ENCODE measurements around the gene MYL3.
A peak's percentile ranks its signal among the peaks of the same experiment; 100 is the strongest.
"Not testable (repeated sequence)": the region's sequence is repeated elsewhere in the genome, so short reads cannot be mapped to it uniquely, and the experiment has no call there.

The MYL3 gene

DNA sequence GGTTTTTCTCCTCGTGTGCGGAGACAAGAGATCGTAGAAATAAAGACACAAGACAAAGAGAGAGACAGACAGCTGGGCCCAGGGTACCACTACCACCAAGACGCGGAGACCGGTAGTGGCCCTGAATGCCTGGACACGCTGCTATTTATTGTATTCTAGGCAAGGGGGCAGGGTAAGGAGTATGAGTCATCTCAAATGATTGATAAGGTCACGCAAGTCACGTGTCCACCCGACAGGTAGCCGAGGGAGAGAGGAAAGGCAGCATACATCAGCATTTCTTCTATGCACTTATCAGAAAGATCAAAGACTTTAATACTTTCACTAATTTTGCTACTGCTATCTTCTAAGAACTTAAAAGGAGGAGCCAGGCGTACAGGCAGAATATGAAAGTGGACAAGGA, 28.2 kb downstream of the MYL3 start:
- Mint-ChIP-seq H3K9me3 (peaks cover 18% of the 10 kb centered on the region), H3K4me3 (no peak overlapping the region), H3K27me3 (ENCODE audit: low read depth) (peaks cover 8% of the 10 kb centered on the region), H3K4me1 (ENCODE audit: low read depth) (no peaks in the 10 kb centered on the region), H3K27ac (no peak overlapping the region), H3K36me3 (ENCODE audit: low read depth) (no peaks in the 10 kb centered on the region)
- no peak for DNase-seq (ENCODE audit: low spot score)

- H3K4me3 Mint-ChIP-seq = no peak overlapping the region
- no peaks in the 10 kb centered on the region for H3K4me1 Mint-ChIP-seq (ENCODE audit: low read depth)
- DNase-seq (ENCODE audit: low spot score) = no peak
- H3K36me3 Mint-ChIP-seq (ENCODE audit: low read depth) = no peaks in the 10 kb centered on the region
- no peak overlapping the region for H3K27ac Mint-ChIP-seq
- H3K9me3 Mint-ChIP-seq = peaks cover 9% of the 10 kb centered on the region
- peaks cover 3% of the 10 kb centered on the region for H3K27me3 Mint-ChIP-seq (ENCODE audit: low read depth)
Observed at GRCh38 chr3:46833346-46834300, 29.6 kb downstream of the MYL3 start.

DNA sequence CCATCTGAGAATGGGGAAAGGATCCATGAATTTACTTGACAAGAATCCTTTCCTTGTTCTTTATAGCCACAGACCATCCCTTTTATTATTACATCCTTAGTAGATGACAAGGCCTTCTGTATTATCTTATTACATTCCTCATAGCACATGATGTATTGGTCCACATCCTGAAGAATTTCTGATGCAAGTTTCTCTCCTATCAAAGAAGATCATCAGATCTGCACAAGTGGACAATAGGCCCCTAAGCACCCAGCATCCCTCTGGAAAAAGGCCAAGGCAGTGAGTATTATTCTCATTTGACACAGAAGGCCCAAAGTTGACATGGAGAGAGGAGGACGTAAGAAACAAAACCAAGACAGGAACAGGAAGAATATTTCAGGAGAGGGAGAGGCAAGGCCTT, 31.4 kb downstream of the MYL3 start:
- peaks cover 5% of the 10 kb centered on the region for H3K4me1 Mint-ChIP-seq (ENCODE audit: low read depth)
- H3K4me3 Mint-ChIP-seq = no peak overlapping the region
- H3K27ac Mint-ChIP-seq = no peak overlapping the region
- H3K27me3 Mint-ChIP-seq (ENCODE audit: low read depth) = no peaks in the 10 kb centered on the region
- no peaks in the 10 kb centered on the region for H3K36me3 Mint-ChIP-seq (ENCODE audit: low read depth)
- H3K9me3 Mint-ChIP-seq = no peaks in the 10 kb centered on the region
- DNase-seq (ENCODE audit: low spot score) = no peak

DNA sequence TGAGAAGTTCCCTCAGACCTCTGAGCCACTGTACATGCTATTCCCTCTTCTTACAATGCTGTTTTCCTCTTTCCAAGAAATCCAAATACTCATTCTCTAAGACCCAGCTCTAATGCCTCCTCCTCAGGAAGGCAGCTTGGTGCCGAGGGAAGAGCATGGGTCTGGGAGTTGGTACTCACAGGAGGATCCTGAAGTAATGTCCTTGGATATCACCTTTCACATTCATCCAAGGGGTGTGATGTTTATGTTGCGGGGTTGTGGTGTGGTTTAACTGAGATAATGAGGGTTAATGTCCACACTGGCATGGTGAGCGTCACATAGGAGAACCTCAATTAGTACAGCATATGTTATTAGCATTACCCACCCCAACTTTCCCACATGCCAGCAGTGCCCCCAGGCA, 31.9 kb downstream of the MYL3 start:
- Mint-ChIP-seq H3K9me3 (no peaks in the 10 kb centered on the region), H3K27me3 (ENCODE audit: low read depth) (no peaks in the 10 kb centered on the region)

DNA sequence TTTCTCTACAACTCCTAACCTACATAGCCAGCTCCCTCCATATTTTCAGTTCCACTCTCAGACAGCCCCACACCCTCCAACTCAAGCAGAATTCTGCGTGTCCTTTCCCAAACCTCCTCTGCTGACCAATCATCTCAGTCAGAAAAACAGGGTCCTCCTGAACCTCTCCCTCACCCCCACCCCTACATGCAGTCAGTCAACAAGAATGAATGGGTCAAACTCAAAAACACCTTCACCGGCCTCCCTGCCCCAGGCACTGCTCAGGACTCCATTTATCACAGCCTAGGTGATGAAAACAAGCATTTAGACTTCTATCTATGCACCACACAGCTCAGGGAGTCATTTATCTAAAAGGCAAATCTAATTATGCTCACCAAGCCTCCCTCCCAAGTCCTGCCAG, 32.4 kb downstream of the MYL3 start:
- no peak overlapping the region for H3K27ac Mint-ChIP-seq
- no peak overlapping the region for H3K4me3 Mint-ChIP-seq

More for the DNA sequence above, 31.9 kb downstream of the MYL3 start:
- Mint-ChIP-seq H3K4me1 (ENCODE audit: low read depth) (peaks cover 5% of the 10 kb centered on the region), H3K4me3 (no peak overlapping the region), H3K36me3 (ENCODE audit: low read depth) (no peaks in the 10 kb centered on the region), H3K27ac (no peak overlapping the region)
- no peak for DNase-seq (ENCODE audit: low spot score)

DNA sequence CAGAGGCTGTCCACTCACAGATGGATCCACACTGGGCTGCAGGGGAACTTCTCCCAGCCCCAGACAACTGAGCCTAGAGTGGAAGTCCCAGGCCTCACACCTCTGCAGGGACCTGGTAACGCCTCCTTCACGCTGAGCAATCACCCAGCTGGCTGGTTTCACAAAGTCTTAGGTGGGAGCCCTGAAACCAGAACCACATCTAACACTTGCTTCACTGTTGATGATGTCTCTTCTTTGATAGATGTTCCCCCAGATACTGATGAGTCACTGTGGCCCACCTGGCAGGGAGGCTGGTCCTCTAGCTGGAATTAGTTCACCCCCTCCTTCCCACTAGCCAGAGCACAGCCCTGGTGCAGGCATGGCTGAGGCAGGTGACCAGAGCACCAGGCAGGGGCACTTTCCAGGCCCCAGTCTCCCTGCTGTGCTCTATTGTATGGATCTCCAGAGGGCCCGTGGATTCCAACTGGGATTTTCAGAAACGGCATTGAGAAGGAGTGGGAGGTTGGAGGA, 33.5 kb downstream of the MYL3 start:
- peaks cover 4% of the 10 kb centered on the region for H3K27me3 Mint-ChIP-seq (ENCODE audit: low read depth)
- H3K27ac Mint-ChIP-seq = no peak overlapping the region
- DNase-seq (ENCODE audit: low spot score) = no peak
- H3K4me1 Mint-ChIP-seq (ENCODE audit: low read depth) = peaks cover 5% of the 10 kb centered on the region
- H3K36me3 Mint-ChIP-seq (ENCODE audit: low read depth) = no peaks in the 10 kb centered on the region
- H3K9me3 Mint-ChIP-seq = no peaks in the 10 kb centered on the region
- H3K4me3 Mint-ChIP-seq = no peak overlapping the region

More for the DNA sequence above, 32.4 kb downstream of the MYL3 start:
- Mint-ChIP-seq H3K27me3 (ENCODE audit: low read depth) (no peaks in the 10 kb centered on the region), H3K36me3 (ENCODE audit: low read depth) (no peaks in the 10 kb centered on the region), H3K4me1 (ENCODE audit: low read depth) (peaks cover 5% of the 10 kb centered on the region), H3K9me3 (no peaks in the 10 kb centered on the region)
- no peak for DNase-seq (ENCODE audit: low spot score)

DNA sequence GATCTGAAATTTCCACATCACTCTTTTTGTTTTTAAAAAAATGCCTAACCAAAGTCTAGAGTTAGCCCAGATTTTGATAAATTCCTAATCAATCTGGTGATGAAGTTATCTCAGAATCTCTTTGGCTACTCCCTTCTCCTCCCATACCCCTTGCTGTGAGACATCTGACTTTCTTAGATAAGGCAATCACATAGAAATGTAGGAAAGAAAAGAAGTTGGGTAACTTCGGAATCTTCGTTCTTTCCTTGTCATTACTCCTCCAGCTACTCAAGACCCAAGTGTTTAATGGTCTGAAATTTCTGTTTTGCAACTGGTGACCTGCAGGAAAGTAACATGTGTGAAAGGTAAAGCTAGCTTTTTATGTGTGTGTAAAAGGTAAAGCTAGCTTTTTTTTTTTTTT, 37.8 kb downstream of the MYL3 start:
- H3K4me3 Mint-ChIP-seq = no peak overlapping the region
- H3K9me3 Mint-ChIP-seq = peaks cover 24% of the 10 kb centered on the region
- no peak overlapping the region for H3K27ac Mint-ChIP-seq
- peaks cover 10% of the 10 kb centered on the region for H3K4me1 Mint-ChIP-seq (ENCODE audit: low read depth)
- H3K27me3 Mint-ChIP-seq (ENCODE audit: low read depth) = peaks cover 15% of the 10 kb centered on the region
- no peak for DNase-seq (ENCODE audit: low spot score)
- H3K36me3 Mint-ChIP-seq (ENCODE audit: low read depth) = no peaks in the 10 kb centered on the region

DNA sequence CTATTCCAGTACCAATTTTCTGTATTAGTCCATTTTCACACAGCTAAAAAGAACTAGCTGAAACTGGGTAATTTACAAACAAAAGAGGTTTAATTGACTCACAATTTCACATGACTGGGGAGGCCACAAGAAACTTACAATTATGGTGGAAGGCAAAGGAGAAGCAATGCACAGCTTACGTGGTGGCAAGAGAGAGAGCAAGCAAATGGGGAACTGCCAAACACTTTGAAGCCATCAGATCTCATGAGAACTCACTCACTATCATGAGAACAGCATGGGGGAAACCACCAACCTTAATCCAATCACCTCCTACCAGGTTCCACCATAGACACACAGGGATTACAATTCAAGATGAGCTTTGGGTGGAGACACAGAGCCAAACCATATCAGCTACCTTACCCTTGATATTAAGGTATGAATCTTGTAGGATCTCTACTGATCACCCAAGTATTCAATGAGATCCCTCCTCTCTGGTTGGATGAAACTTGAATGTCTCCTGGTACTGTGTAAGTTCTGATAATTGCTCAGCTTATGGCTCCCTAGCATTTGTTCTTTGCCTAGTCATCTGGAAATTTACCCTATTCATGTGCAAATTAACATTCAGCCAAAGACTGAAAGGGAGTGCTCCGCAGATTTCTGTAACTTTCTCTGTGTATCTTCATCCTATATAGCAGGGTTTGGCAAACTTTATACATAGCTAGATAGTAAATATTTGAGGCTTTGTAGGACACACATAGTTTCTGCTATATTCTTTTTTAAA, 38.9 kb downstream of the MYL3 start:
- Mint-ChIP-seq H3K4me3 (no peak overlapping the region), H3K9me3 (peaks cover 24% of the 10 kb centered on the region), H3K36me3 (ENCODE audit: low read depth) (no peaks in the 10 kb centered on the region), H3K27ac (no peak overlapping the region), H3K4me1 (ENCODE audit: low read depth) (peaks cover 10% of the 10 kb centered on the region), H3K27me3 (ENCODE audit: low read depth) (peaks cover 19% of the 10 kb centered on the region)
- DNase-seq (ENCODE audit: low spot score) = no peak

GRCh38 chr3:46823314-46823713, 39.9 kb downstream of the MYL3 start:
- H3K4me3 Mint-ChIP-seq; DNase-seq (ENCODE audit: low spot score); H3K27ac Mint-ChIP-seq; H3K4me1 Mint-ChIP-seq (ENCODE audit: low read depth); H3K36me3 Mint-ChIP-seq (ENCODE audit: low read depth): not testable (repeated sequence)
- H3K9me3 Mint-ChIP-seq = peaks cover 24% of the 10 kb centered on the region
- H3K27me3 Mint-ChIP-seq (ENCODE audit: low read depth) = peaks cover 20% of the 10 kb centered on the region

- Mint-ChIP-seq H3K9me3 (peaks cover 24% of the 10 kb centered on the region), H3K4me3 (no peak overlapping the region), H3K27ac (no peak overlapping the region), H3K4me1 (ENCODE audit: low read depth) (peaks cover 5% of the 10 kb centered on the region), H3K36me3 (ENCODE audit: low read depth) (no peaks in the 10 kb centered on the region), H3K27me3 (ENCODE audit: low read depth) (peaks cover 21% of the 10 kb centered on the region)
- DNase-seq (ENCODE audit: low spot score) = no peak
Observed at GRCh38 chr3:46821553-46821952, 41.7 kb downstream of the MYL3 start.

GRCh38 chr3:46820852-46821251, 42.4 kb downstream of the MYL3 start:
- Mint-ChIP-seq H3K4me1 (ENCODE audit: low read depth) (peaks cover 5% of the 10 kb centered on the region), H3K36me3 (ENCODE audit: low read depth) (no peaks in the 10 kb centered on the region), H3K27me3 (ENCODE audit: low read depth) (peaks cover 21% of the 10 kb centered on the region), H3K4me3 (no peak overlapping the region), H3K27ac (no peak overlapping the region), H3K9me3 (peaks cover 24% of the 10 kb centered on the region)
- no peak for DNase-seq (ENCODE audit: low spot score)

DNA sequence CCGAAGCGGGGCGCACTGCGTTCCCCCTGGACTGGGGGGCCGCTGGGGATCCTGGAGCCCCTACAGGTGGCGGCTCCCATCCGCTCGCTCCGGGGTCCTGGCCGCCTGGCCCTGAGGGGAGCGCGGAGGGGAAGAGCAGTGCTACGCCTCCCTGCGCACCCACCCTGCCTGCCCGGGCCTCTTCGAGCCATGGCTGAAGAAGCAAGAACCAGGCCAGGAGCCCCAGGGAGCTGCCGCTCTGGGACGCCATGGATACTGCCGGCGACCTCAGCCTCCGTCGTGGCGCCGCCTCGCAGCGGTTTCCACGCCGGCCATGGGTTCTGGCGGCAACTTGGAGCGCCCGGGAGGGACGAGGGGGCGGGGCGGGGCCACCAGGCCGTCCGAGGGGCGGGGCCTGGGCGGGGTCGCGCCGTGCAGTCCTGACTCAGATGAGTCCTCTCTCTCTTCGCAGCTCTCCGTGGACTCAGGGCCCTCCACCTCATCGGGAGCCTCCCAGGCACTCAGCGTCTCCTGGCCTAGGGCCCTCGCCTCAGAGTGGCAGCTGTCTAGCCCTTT, 50.9 kb downstream of the MYL3 start:
- H3K4me1 Mint-ChIP-seq (ENCODE audit: low read depth) = peaks cover 18% of the 10 kb centered on the region
- H3K4me3 Mint-ChIP-seq = peak overlapping the region; percentile 75
- H3K36me3 Mint-ChIP-seq (ENCODE audit: low read depth) = no peaks in the 10 kb centered on the region
- peak; percentile 64 for DNase-seq (ENCODE audit: low spot score)
- H3K27me3 Mint-ChIP-seq (ENCODE audit: low read depth) = peaks cover 30% of the 10 kb centered on the region
- no peaks in the 10 kb centered on the region for H3K9me3 Mint-ChIP-seq
- H3K27ac Mint-ChIP-seq = no peak overlapping the region

DNA sequence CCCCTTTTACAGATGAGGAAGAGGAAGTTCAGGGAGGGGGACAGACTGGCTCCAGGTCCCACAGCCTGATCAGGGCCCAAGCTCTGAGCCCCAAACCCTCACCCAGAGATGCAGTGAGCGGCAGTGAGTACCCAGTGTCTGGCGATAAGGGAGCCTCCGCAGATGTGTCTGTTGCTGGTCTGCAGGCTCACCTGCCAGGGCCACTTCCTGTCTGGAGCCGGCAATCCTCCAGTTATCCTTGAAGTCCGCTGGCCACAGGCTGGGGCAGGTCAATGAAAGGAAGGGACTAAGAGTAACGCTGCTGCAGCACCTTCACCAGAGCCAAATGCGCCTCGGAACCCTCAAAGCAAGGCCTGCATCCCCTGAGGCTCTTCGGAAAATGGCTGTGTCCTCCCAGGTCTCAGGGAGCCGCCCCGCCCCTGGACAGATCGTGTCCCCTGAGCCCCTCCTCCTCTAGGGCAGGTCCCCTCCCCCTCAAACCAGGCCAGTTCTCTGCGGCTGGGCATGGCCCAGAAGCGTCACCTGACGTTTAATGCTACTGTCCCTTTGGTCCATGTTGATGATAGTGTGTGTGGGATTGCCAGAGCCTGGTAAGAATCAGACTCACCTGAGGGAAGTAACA, 51.5 kb downstream of the MYL3 start:
- H3K27me3 Mint-ChIP-seq (ENCODE audit: low read depth) = peaks cover 30% of the 10 kb centered on the region
- H3K9me3 Mint-ChIP-seq = no peaks in the 10 kb centered on the region
- peaks cover 18% of the 10 kb centered on the region for H3K4me1 Mint-ChIP-seq (ENCODE audit: low read depth)
- DNase-seq (ENCODE audit: low spot score) = no peak
- peak overlapping the region; percentile 27 for H3K4me3 Mint-ChIP-seq
- H3K27ac Mint-ChIP-seq = no peak overlapping the region
- H3K36me3 Mint-ChIP-seq (ENCODE audit: low read depth) = no peaks in the 10 kb centered on the region
